SK-N-SH (cell line): Measurements from ENCODE around the gene POGZ.

ENCODE experiments used
- GABPA ChIP-seq: IDR thresholded peaks from 2 replicates; pipeline ENCODE4 v1.4.0; 2012; ENCODE audit warnings: low read depth, mild to moderate bottlenecking
- NFIC ChIP-seq: IDR thresholded peaks from 2 replicates; pipeline ENCODE4 v1.4.0; 2012; ENCODE audit warnings: borderline replicate concordance
- RAD21 ChIP-seq: IDR thresholded peaks from 2 replicates; pipeline ENCODE4 v1.6.1; 2012; ENCODE audit warnings: mild to moderate bottlenecking, low read length
- TF ChIP-seq, protein P1 (sequence below): fragments of 200-600 bp; sonication (generic); IDR thresholded peaks from 2 replicates; pipeline ENCODE4 v1.6.1; 2017; ENCODE audit warnings: antibody characterized with exemption, mild to moderate bottlenecking, moderate library complexity

DNA sequence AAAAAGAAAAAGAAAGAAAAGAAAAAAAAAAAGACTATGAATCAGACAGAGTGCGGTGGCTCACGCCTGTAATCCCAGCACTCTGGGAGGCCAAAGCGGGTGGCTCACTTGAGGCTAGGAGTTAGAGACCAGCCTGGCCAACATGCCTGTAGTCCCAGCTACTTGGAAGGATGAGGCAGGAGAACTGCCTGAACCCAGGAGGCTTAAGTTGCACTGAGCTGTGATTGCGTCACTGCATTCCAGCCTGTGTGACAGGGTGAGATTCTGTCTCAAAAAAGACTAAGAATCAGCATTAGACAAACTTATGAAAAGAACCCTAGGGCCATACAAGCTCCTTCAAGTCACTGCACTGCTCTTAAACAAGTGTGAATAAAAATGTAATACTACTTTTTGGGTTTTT is 43.1 kb downstream of the POGZ start:
- TF ChIP-seq, protein P1, sequence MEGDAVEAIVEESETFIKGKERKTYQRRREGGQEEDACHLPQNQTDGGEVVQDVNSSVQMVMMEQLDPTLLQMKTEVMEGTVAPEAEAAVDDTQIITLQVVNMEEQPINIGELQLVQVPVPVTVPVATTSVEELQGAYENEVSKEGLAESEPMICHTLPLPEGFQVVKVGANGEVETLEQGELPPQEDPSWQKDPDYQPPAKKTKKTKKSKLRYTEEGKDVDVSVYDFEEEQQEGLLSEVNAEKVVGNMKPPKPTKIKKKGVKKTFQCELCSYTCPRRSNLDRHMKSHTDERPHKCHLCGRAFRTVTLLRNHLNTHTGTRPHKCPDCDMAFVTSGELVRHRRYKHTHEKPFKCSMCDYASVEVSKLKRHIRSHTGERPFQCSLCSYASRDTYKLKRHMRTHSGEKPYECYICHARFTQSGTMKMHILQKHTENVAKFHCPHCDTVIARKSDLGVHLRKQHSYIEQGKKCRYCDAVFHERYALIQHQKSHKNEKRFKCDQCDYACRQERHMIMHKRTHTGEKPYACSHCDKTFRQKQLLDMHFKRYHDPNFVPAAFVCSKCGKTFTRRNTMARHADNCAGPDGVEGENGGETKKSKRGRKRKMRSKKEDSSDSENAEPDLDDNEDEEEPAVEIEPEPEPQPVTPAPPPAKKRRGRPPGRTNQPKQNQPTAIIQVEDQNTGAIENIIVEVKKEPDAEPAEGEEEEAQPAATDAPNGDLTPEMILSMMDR, result no peak
- TF ChIP-seq GABPA (no peak), NFIC (no peak), RAD21 (no peak)
